GM19455 (cell line): ENCODE results near the gene CA10.

ENCODE experiments used
- ATAC-seq: cut with Tn5 transposase; IDR thresholded peaks from one replicate; pipeline ENCODE4 v1.9.1; 2021; ENCODE audit not compliant: unreplicated experiment

CA10 gene

DNA sequence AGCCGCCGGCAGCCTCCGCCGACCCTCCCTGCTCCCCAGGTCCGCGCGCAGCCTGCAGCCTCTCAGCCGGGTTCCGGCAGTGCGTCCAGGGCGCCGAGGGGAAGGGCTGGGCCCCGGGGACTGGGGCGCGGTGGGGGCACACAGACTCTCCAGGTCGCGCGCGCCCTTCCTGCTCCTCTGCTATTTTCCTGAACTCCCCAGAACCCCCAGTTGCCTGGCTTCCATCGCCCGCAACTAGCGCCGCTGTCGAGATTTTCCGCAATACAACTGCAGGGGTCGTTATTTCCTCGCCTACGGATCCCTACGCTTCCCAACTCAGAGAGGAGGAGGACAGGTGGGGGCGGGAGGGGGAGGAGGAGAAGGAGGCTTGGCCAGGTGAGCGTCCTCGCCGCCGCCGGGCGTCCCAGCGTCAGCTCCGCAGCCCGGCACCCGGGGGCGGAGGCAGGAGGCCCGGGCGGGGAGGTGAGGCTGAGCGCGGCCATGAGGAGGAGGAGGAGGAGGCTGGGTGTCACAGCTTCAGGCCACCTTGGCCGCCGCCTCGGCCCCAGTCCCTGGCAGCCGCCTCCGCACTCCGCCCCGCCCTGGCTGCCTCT, at the start of gene CA10:
CA10 (minus strand) TSS at position 265 of the 593 bp plus-strand sequence.
- ATAC-seq, result no peak

DNA sequence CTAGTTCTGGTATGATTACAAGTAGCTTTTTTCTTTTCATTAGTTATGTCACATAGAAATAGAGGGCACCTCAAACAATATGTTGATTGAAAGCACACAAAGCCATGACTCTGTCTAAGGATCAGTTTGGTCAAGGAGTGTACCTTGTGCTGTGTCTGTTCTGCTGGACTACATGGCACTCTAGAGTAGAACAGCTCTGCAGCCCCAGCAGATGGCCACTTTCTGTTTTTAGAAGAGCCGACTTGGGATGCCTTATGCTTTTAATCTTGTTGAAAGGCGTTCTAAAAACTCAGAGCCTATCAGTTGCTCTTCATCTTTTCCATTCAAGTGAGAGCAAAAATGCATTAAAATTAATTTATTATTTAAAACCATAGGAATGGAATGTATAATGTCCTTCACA, 49.3 kb upstream of the CA10 start:
- ATAC-seq, result no peak

DNA sequence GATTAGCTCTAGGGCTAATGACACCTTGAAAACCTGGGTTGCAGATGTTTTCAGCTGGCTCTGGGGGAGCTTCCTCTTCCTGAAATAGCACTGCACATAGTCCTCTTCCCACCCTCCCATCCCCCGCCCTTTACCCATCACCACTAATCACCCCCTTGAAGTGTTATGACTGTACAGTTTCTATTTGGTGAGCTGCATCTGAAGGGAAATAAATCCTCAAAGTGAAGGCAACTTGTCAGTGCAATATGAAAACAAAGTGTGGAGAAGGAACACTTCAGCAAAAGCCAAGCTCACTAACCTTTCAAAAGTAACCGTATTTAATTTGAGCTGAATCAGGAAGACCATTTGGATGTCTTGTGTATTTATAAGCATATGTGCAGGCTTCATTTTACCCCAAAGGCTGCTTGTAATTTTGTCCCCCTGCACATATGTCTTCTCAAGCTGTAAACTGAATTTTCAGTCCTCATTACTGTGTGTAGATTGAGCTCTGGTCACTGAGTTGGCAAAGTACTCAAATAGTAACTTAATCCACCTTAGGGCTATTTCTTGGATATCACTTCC, 44.1 kb upstream of the CA10 start:
- no peak for ATAC-seq

DNA sequence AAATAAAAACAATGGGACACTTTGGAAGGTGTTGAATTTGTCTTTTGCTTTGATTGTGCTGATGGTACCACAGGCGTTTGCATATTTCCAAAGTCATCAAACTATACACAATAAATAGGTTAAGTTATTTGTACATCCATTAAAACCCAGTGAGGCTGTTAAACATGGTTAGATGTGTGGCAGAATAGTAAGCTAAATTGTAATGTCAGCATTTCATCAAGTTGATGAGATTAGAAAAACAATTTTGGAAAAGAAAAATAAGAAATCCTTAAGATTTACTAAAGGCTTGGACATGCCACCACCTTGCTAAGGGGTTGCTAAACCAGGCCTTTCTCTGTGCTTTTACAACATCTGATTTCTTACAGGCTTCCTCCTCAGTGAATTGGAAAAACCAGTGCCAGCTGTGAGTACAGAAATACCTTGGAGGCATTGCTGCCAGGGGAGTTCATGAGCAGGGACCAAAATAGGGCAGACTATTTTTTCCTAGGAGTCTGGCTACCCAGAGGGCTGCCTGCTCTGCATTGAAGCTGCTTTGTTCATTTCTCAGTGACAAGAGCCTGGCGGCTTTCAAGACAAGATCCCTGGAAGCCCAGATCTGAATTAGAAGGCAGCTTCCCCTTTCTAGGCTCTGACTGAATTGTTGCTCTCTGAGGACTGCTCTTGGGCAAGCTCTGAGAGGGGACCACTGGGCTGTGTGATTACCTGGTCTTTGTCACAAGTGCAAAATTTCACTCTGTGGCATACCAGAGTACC, 43.4 kb upstream of the CA10 start:
- no peak for ATAC-seq

DNA sequence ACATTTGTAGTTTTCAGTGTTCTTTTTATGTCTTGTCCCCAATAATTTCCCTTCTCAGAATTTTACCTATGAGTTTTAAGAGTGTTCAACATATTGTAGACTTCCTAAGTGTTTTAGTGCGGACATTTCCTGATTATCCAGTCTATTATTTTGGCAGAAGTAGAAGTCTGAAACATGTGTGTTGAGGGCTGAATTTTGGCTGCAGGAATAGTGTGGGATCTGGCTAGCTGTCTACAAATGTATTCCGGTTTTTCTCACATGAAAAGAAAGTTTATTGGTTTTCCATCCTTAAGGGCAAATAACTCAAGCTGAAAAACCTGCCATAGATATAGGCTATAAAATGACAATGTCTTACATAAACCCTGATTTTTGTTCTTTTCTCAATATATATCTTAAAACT, 33.0 kb upstream of the CA10 start:
- ATAC-seq, result no peak

DNA sequence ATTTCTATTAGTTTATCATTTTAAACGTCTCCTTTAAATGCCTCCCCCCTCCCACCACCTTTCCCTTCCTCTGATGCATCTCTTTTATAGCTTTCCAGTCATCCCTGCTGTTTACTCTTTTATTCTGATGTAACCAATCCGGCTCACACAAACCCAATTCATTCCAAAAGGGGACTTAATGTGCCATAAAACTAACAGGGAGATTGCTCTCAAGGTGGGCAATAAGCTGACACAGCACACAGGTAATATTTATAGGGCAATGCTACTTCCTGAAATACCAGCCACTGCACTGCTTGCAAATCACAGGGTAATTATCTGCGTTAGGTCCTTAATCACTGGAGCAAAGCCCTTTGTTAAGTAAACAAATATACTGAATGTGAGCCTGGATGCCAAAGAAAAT, 23.3 kb upstream of the CA10 start:
- ATAC-seq, result no peak

DNA sequence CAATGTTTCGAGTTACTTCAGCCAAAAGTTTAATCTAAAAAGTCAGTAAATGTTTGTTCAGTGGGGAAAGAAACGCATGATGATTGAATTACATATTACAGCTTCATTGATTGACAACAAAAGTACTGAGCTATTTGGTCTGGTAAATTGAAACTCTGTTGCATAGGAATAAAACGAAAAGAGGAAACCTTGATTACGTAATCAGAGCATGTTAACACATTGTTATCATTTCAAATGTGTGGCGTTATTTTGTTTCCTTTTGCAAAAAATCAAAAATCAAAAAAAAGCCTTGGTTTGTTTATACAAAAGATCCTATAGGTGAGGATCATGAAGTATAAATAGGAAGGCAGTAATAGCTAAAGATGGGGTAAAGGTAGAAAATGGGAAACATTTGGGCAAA, 19.5 kb upstream of the CA10 start:
- no peak for ATAC-seq

DNA sequence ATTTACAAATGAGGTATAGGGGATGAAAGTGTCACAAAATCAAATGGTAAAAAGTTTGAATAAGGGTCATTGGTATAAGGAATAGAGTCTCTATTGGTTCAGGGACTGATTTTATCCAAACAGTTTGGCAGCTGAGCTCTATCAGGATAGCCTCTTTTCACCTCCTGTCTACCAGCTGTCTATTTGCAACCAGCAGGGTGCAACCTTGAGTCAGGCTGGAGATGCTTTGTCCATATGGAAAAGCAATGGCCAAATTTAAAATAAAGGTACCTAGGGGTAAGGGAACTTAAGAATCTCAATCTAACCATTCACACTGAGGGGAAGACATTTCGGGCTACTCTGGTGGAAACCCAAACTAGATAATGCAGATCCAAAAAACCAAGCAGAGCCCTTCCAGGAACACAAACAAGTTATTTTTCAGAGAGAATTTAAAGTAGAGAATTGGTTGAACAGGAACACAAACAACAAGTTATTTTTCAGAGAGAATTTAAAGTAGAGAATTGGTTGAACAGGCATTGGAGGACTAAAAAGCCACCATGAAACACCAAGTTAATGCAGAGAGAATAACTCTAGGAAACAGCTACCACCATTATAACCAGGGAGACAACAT, 12.6 kb upstream of the CA10 start:
- ATAC-seq, result no peak

DNA sequence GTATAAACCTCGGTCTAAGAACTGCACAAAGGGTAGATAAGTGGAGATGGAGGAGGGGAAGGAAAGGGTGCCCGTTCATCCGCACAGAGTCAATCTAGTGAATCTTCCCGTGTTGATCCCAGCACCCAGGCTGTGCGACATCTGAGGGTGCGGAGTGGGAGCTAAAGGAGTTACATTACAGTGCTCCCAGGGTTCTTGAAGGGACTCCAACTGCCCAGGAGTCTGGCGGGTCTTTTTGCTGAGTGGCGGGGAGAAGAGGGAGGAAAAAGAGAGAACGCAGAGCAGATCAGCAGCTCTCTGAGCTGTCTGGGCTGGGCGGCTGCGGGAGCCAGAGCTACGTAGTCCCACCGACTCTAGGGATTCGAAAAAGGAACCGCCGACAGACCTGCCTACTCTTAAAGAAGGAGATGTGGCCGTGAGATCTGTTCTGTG, 1.6 kb upstream of the CA10 start:
- ATAC-seq, result no peak

DNA sequence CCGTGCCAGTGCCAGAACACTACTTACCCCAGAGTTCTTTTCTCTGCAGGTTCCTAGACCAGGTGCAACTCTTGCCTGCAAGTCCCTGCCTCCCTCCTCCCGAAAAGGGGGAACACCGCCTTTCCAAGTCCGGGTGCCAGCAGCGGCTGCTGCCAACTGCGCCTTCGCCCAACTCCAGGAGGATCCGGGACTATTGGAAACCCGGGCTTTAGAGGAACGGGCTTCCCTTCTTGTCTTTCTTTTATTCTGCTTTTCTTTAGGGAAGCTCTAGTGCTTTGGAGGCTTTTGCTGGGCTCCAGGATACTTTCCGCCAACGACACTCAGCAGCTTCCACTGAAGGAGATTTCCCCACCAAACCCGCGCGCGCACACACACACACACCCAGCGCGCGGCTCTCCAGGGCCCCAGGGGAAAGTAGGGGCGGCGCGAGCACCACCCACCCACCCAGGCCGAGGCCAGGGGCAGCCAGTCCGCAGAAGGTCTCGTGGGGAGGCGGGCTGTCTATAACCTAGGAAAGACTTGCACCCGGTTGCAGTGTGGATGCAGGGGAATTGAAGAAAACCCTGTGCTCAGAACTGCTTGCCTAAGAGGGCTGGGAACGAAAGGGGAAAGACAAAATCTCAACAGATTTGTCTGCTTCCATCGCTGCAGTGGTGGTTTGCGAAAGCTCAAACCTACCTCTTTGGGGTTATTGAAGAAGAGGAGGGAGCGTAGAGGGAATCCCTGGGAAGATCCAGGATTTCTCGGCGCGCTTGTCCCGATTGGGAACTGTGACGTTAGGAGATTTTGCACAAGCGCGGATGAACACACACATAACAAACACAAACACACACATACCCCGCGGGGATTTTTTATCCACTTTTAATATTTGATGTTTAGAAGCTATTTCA, 977 bp upstream of the CA10 start:
- ATAC-seq, result no peak

DNA sequence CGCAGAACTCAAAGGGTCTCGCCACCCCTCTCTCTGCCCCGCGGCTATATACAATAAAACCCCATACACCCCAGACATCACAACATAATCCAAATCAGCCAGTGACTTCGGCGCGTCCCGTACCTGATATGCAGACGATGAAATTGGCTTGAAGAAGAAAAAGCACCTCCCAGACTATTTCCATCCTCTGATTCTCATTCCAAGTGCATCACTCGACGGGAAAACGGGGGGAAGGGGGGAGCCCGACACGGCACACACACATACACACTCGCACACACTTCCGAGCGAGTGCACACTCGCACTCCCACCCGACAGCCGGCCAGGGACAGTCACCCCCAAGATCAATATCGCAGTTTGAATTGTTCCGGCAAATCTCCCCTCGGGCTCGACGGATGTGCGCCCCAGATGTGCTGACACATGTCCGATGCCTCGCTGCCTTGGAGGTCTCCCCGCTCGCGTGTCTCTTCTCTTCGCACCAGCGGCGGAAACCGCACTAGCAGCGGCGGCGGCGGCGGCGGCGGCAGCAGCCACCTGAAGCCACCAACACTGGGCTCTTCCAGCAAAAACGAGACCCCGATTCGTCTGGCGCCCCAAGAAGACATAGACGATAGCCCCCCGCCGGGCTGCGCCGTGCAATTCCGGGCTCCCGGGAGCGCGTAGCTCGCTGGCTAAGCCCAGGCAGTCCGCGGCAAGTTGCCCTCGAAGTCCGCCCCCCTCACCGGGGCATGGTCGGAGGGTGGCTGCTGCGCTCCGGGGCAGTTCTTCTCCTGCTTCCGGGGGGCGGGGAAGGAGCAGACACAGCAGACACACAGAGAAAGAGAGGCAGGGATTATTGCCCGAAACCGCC, 688 bp downstream of the CA10 start:
- no peak for ATAC-seq

DNA sequence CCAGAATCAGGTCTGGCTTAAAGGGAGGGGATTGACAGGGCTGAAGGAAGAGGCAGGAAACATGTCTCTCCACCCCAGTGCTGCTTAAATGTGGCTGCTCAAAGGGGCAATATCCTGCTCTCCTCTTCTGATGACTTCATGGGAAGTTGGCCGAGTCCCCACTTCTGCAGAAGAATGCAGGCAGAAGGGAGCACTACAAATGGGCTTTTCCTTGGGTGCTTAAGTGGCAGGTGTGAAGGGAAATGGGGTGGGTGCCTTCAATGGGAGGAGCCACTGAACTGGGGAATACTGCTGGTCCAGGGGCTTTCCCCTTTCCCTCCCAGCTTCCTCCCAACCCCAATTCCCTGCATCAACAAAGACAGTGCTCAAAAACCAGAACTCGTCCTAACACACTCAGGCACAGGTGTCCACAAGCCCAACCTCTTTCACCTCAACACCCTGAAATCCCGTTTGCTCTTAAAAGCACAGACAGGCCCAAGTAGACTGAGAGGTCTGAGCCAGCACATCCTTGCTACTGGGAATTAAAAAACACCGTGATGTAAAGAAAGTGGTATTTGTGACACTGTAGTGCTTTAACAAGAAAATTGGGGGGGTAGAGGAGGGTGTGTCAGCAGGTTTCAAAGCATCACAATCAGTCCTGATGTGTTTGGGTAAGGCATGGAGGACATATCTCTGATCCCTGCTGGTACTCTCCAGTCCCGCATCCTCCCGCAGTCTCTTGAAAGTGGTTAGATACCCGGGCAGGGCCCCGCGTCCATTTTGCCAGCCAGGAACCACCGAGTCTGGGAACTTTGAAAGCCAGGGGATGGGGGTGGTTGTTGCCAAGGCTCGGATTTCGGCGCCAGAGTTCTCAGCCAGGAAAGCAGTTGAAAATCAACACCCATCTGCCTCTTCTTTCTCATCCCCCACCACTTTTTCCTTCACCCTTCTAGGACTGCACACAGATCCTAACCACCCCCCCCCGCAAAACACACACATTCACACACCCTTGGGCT, 1.6 kb downstream of the CA10 start:
- no peak for ATAC-seq

DNA sequence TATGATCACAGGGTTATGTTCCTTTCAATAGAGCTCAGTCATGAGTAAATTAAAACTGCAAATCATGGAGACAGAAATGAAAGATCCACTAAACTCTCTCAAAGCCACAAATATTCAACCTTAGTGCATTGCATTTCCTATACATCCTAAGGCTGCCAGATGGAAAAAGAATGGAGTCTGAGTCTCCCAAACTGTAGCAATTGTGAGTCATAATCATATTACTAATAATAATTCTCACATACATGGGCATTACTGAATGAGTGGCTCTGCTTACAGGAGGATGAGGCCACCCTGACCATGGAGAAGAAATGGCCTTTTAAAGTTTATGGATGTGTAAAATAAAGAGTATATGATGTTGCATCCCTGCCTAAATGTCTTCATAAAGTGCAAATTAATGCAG, 3.2 kb downstream of the CA10 start:
- no peak for ATAC-seq

DNA sequence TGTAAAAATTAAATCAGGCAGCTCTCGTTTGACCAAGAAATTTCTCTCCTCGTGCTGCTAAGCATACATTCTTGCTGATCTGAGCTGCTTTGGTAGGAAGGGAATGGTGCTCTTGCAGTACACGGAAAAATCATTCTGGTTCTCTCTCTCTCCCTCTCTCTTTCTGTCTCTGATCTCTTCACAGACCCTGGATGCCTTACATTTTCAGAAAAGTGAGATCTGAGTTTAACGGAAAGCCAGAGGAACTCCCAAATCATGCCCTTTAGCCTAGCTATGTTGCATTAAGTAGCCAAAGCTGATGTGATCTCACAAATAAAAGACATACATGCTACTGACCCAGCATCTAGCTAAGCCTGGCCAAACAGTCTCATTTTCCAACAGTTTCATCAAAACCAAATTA, 4.0 kb downstream of the CA10 start:
- no peak for ATAC-seq

DNA sequence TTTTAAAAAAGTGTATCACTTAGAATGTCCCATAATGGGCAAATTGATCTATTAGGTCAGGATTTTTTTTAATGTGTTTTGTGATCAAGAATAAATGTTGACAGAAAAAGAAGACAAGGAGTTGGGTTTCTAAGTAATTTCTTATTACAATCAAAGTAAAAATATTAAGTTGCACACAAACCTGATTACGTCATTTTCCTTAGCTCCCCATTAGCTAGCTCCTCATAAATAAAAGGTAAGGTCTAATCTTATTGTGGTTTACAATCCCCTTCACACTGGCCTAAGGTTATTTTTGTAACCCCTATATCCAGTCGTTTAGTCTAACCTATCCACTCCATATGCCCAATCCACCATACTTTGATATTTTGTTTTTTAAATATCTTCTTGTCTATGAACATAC, 7.6 kb downstream of the CA10 start:
- no peak for ATAC-seq

DNA sequence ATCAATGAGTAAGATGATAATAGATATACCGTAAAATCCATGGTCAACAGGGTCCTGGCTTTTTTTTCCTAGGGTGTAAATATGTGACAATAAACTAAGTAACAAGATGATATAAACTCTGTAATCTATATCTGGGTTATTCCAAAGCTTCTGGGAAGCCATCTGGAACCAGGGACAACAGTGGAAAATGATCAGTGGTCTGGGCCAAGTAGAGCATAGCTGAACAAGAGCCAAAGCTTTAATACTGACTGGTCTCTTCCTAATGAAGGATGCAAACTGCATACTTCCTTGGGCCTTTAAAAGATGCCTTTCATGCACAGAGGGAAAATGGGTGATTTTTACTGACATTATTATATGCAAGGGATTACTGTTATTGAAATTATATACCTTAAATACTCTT, 8.9 kb downstream of the CA10 start:
- ATAC-seq, result no peak

DNA sequence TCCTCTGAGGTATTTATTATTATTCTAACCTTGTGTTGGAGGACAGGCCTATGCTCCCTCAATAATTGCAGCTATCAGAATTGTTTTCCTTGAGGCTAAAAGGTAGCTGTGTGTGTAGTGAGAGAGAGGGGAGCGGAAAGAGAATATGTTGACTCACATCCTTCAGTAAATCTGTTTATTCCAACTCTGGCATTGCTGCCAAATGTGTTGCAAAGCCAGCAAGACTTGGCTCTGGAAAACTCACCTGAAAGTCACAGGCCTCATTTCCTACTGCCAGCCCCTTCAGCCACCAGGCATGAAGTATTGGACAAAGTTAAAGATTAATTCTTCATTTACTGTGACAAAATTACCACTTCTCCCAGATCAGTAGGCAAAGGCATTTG, 9.6 kb downstream of the CA10 start:
- ATAC-seq, result no peak

DNA sequence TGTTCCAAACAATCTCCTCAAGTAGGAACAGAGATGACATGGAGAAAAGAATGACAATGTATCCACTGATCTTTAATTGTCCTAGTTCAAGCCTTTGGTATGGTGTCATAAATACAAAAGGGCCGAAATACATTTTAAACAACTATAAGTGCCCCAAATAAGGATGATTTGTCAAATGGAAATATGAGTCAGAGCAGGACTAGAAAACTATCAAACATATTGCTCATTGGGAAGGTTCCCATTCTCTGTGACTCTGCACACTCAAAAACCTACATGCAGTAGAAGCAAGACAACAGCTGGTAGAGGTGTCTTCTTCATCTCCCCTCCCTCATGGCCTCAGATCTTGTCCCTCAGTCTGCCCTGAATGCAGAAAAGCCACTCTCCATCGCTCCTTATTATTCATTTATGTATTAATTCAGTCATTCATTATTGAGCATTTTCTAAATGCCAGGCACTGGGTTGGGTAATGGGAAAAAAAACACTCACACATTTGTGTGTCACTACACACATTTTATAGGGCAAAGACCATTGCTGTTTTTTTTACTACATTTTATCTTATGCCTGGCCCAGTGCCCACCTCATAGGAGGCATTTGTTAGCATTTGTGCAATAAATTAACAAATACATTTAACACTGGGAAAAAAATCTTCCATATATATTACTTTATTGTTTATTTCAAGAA, 10.1 kb downstream of the CA10 start:
- no peak for ATAC-seq

DNA sequence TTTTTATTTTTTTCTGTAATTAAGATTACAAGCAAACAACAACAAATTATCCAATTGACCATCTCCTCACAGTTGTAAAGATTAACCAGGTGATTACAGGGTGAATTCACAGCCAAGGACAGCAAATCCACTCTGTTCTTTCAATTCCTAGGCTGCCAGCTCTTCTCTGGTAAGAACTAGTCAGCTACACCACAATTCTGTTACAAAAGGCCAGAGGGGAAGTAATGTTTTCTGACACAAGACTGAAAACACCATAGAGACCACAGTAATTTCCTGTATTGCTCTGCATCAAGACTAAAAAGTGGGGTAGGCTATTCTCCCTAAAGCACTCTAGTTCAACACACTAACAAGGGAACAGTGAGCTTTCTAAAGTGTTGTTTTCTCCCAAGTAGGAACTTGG, 10.6 kb downstream of the CA10 start:
- no peak for ATAC-seq
